Suprapubic skin (tissue), 4 donors: Measurements from ENCODE around the gene L1CAM. TPM values are rescaled to one million over a fixed set of nuclear protein-coding genes. Genes with fewer than 3 reads are reported as not detected.

Experiments
- DNase-seq, 2 donors: peaks; one replicate each; pipeline ENCODE4 v3.0.0-alpha.2; 2019; ENCODE audit warnings: low spot score in 2 of 2
- H3K27ac ChIP-seq: fragments of 200-600 bp; sonication (generic); one replicate; pipeline ENCODE4 v1.5.1; 2019
- H3K27me3 ChIP-seq: fragments of 200-600 bp; sonication (generic); one replicate; pipeline ENCODE4 v1.5.1; 2019
- H3K36me3 ChIP-seq: fragments of 200-600 bp; sonication (generic); one replicate; pipeline ENCODE4 v1.5.1; 2019
- H3K4me1 ChIP-seq: fragments of 200-600 bp; sonication (generic); one replicate; pipeline ENCODE4 v1.5.1; 2019
- H3K4me3 ChIP-seq: fragments of 200-600 bp; sonication (generic); one replicate; pipeline ENCODE4 v1.5.1; 2019; ENCODE audit warnings: mild to moderate bottlenecking
- H3K9me3 ChIP-seq: fragments of 200-600 bp; sonication (generic); one replicate; pipeline ENCODE4 v1.5.1; 2019
- EP300 ChIP-seq: sonication (generic); formaldehyde crosslinking; IDR thresholded peaks from one replicate; pipeline ENCODE4 v1.6.1; 2017; ENCODE audit warnings: antibody characterized with exemption
- POLR2A ChIP-seq, 2 donors: fragments of 450-650 bp; IDR thresholded peaks; one replicate each; pipeline ENCODE4 v1.6.1; 2017; ENCODE audit warnings: antibody characterized with exemption in 2 of 2, mild to moderate bottlenecking in 2 of 2, moderate library complexity in 2 of 2
- POLR2AphosphoS5 ChIP-seq, 3 donors: sonication (generic); formaldehyde crosslinking; IDR thresholded peaks; one replicate each; pipeline ENCODE4 v1.6.1; 2017; ENCODE audit warnings: antibody characterized with exemption in 3 of 3
- WGBS: methylation state at CpG from one replicate; pipeline ENCODE4 v1.1.5; 2018; 5-methylcytosine and 5-hydroxymethylcytosine counted together
- total RNA-seq, 4 donors: library from RNA; depleted of rRNA; stranded (reverse); fragments of >200 nt; gene quantifications; one replicate each; pipeline ENCODE4 v1.1.0, GENCODE V29; 2016
- TF ChIP-seq, protein P1 (sequence below), 2 donors: fragments of 200-600 bp in 1 of 2; fragments of 450-650 bp in 1 of 2; sonication (generic) in 1 of 2; IDR thresholded peaks; one replicate each; pipeline ENCODE4 v1.5.1; 2016 to 2019; ENCODE audit warnings: antibody characterized with exemption in 2 of 2, mild to moderate bottlenecking in 1 of 2, moderate library complexity in 1 of 2

L1CAM gene
- total RNA-seq, 4 donors from 2014 or later = 4.1 to 10.4 (median 8.5) TPM

DNA sequence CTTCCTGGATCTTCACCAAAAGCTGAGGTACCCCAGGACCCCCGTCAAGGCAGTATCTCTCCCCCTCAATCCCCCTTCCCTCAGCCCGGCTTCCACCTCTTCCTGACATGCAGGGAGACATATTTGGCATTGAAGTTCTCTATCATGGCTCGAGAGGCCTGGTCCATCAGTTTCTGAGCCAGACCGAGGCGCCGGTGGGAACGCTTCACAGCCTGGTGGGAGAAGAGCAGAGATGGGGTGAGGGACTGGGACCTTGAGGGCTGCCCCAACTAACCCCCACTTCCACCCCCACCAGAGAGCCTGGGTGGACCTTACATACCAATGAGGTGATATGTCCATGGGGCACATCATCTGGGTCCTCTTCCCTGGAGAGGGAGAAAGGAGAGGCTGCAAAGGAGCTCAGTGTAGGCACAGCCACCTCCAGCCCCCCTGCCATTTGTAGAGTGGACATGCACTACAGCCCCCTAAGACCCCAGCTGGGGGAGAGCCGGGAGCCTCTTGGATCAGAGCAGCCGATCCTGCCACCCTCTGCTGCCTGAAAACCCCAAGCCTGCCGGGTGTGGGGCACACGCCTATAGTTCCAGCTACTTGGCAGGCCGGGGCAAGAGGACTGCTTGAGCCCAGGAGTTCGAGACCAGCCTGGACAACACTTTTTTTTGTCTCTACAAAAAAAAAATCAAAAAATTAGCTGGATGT, 46.4 kb upstream of the L1CAM start:
- H3K9me3 ChIP-seq = no peaks in the 10 kb centered on the region
- DNase-seq = no peak
- peaks cover 18% of the 10 kb centered on the region for H3K36me3 ChIP-seq
- TF ChIP-seq, protein P1, sequence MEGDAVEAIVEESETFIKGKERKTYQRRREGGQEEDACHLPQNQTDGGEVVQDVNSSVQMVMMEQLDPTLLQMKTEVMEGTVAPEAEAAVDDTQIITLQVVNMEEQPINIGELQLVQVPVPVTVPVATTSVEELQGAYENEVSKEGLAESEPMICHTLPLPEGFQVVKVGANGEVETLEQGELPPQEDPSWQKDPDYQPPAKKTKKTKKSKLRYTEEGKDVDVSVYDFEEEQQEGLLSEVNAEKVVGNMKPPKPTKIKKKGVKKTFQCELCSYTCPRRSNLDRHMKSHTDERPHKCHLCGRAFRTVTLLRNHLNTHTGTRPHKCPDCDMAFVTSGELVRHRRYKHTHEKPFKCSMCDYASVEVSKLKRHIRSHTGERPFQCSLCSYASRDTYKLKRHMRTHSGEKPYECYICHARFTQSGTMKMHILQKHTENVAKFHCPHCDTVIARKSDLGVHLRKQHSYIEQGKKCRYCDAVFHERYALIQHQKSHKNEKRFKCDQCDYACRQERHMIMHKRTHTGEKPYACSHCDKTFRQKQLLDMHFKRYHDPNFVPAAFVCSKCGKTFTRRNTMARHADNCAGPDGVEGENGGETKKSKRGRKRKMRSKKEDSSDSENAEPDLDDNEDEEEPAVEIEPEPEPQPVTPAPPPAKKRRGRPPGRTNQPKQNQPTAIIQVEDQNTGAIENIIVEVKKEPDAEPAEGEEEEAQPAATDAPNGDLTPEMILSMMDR (IDR thresholded peaks at IDR 0.05) = no peak
- TF ChIP-seq POLR2A (IDR thresholded peaks at IDR 0.05) = no peak
- TF ChIP-seq EP300 = no peak
- no peak for TF ChIP-seq POLR2AphosphoS5 (IDR thresholded peaks at IDR 0.05)
- H3K4me3 ChIP-seq = no peak overlapping the region
- no peaks in the 10 kb centered on the region for H3K27me3 ChIP-seq
- 96% methylated on average over 7 of the region's 13 CpGs for WGBS
- H3K27ac ChIP-seq = no peak overlapping the region
- peaks cover 29% of the 10 kb centered on the region for H3K4me1 ChIP-seq

DNA sequence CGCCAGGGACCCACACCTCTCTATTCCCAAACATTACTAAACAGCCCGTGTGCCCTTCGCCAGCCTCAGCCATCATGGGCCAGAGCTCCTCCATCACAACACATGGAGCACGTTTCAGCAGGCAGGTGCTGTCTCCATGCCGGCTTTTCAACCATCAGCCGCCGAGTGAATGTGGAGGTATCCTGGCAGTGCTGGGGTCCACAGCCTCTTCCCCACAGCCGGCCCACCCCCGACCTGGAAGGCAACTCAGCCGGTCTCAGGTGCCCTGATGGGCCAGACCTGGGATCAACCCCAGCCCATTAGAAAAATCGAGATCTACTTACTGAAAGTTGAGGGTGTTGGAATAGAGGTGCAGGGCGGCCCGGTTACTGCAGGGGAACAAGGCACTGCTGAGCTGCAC, 45.8 kb upstream of the L1CAM start:
- Histone ChIP-seq H3K36me3 (peaks cover 18% of the 10 kb centered on the region), H3K27ac (no peak overlapping the region), H3K4me3 (no peak overlapping the region), H3K27me3 (no peaks in the 10 kb centered on the region), H3K4me1 (peaks cover 35% of the 10 kb centered on the region), H3K9me3 (no peaks in the 10 kb centered on the region)
- no peak for TF ChIP-seq POLR2AphosphoS5 (IDR thresholded peaks at IDR 0.05)
- no peak for TF ChIP-seq POLR2A (IDR thresholded peaks at IDR 0.05)
- TF ChIP-seq, protein P1 (IDR thresholded peaks at IDR 0.05) = no peak
- no peak for TF ChIP-seq EP300
- 94% methylated on average over 11 of the region's 13 CpGs for WGBS
- DNase-seq = no peak

DNA sequence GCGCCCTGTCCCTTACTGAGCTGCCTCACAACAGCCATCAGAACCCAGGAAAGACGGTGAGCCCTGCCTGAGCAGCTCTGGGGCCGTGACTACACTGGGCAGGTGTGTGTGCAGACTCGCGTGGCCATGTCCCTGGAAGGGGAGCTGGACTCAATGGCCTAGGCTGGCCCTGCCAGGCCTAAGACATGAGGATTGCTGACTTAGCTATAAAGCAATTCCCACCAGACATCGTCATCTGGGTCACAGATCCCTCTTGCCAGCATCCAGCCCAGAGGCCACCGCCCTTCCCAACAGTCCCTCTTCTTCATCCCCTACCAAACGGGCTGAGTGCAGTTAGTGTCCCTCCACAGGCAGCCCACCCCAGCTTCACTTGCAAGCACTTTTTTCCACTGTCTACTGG, 45.2 kb upstream of the L1CAM start:
- no peaks in the 10 kb centered on the region for H3K9me3 ChIP-seq
- 76% methylated on average over 3 of the region's 8 CpGs for WGBS
- DNase-seq = no peak
- H3K27ac ChIP-seq = no peak overlapping the region
- TF ChIP-seq, protein P1 (IDR thresholded peaks at IDR 0.05) = no peak
- no peak for TF ChIP-seq POLR2A (IDR thresholded peaks at IDR 0.05)
- TF ChIP-seq POLR2AphosphoS5 (IDR thresholded peaks at IDR 0.05) = no peak
- TF ChIP-seq EP300 = no peak
- no peak overlapping the region for H3K4me3 ChIP-seq
- H3K4me1 ChIP-seq = peaks cover 40% of the 10 kb centered on the region
- H3K36me3 ChIP-seq = peaks cover 18% of the 10 kb centered on the region
- no peaks in the 10 kb centered on the region for H3K27me3 ChIP-seq

DNA sequence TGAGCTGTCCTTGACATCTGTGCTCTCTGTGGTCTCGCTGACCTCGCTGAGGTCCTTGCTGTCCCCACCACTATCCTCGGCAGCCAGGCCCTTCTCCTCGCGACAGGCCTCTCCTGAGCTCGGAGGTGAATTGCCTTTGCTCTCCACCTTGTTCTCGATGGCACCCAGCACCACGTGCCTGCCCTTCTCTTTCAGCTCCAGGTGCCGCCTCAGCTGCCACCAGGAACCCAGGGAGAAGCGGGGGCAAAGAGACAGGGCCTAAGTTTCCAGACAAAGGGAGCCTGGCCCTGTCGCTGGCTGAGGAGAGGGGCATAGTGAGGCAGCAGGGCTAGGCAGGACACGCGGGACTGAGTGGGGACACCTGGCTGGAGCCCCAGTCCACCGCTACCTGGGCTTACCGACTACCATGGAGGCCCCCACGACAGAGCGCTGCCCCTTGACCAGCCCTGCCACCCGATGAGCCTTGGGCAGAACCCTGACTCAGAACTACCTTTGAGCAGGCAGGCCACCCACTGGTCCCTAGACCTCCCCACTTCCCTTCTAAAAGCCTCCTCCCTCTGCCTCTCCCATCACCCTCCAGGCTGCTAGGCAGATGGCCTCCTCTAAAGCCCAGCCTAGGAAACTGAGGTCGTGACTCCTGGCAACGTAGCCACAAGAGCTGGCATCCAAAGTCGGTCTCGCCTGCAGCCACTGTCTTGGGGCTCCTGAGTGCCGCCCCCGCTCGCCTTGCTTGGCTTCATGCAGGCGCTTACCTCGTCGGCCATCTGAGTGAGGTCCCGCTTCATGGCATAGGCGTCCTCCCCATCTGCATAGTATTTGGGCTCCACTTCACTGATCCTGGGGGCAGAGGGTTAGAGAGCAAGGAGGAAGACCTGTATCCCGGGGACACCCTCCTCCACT, 44.3 kb upstream of the L1CAM start:
- Histone ChIP-seq H3K27ac (no peak overlapping the region), H3K4me3 (no peak overlapping the region), H3K27me3 (no peaks in the 10 kb centered on the region), H3K36me3 (peaks cover 18% of the 10 kb centered on the region), H3K4me1 (peaks cover 37% of the 10 kb centered on the region), H3K9me3 (no peaks in the 10 kb centered on the region)
- no peak for DNase-seq
- 88% methylated on average over 27 of the region's 31 CpGs for WGBS
- TF ChIP-seq POLR2A (IDR thresholded peaks at IDR 0.05) (no peak), EP300 (no peak), POLR2AphosphoS5 (IDR thresholded peaks at IDR 0.05) (no peak)
- TF ChIP-seq, protein P1 (IDR thresholded peaks at IDR 0.05) = no peak

DNA sequence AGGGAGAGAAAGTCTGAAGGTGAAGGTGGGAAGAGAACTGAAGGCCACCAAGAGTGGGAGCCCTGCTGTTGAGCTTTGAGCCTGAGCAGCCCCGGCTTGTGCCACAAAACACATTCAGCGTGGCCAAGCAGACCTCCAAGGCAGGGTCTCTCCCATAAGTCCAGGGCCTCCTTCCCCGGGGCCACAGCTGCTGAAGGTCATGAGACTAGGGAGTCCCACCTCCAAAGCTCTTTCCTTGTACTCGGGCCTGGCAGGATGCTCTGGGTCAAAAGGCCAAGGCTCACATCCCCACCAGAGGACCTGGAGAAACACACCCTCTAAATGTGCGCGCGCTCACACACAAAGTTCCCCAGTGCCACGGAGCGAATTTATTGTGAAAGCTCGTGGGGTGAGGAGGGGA, 43.6 kb upstream of the L1CAM start:
- no peak for TF ChIP-seq POLR2AphosphoS5 (IDR thresholded peaks at IDR 0.05)

More for the DNA sequence above, 43.6 kb upstream of the L1CAM start:
- Histone ChIP-seq H3K4me1 (peaks cover 39% of the 10 kb centered on the region), H3K27ac (no peak overlapping the region), H3K36me3 (peaks cover 18% of the 10 kb centered on the region), H3K27me3 (no peaks in the 10 kb centered on the region), H3K4me3 (no peak overlapping the region), H3K9me3 (no peaks in the 10 kb centered on the region)
- DNase-seq = no peak
- 87% methylated on average over 10 of the region's 10 CpGs for WGBS
